CD4-positive, alpha-beta T cell (primary cell): ENCODE results near the gene ST6GALNAC4. TPM values are rescaled to one million over a fixed set of nuclear protein-coding genes. Genes with fewer than 3 reads are reported as not detected.

Experiments used
- ATAC-seq: fragments of 200-7000 bp; cut with Tn5 transposase; one replicate; pipeline ENCODE4 v1.10.0; 2022; ENCODE audit warnings: mild to moderate bottlenecking; ENCODE audit not compliant: poor library complexity
- CTCF ChIA-PET: fragments of 350-600 bp; sonication (Branson Sonifier 250); formaldehyde crosslinking; loops from one replicate; lab custom pipeline; 2021; ENCODE audit warnings: antibody characterized with exemption, inconsistent platforms; lab: Charles Lee
- POLR2A ChIA-PET: fragments of 350-600 bp; sonication (Branson Sonifier 250); formaldehyde crosslinking; loops from one replicate; lab custom pipeline; 2021; ENCODE audit warnings: antibody characterized with exemption, inconsistent platforms; lab: Charles Lee
- DNase-seq, 14 experiments: peaks; one replicate each; pipeline ENCODE4 v3.0.0-alpha.2; 2013 to 2020; ENCODE audit warnings: mixed read lengths in 2 of 14
- H3K27ac ChIP-seq, 2 donors: one replicate each; pipeline versions ENCODE4 v1.5.1 to v1.7.0; 2013; ENCODE audit warnings: low read length in 2 of 2, low read depth in 1 of 2, mild to moderate bottlenecking in 1 of 2
- H3K27me3 ChIP-seq, 2 experiments: 1 replicate in 1 of 2; 2 replicates in 1 of 2; pipeline versions ENCODE4 v1.6.1 to v1.7.0; 2013; ENCODE audit warnings: low read length in 2 of 2, control low read depth in 1 of 2, mild to moderate bottlenecking in 1 of 2, moderate library complexity in 1 of 2; ENCODE audit not compliant: insufficient read depth in 2 of 2, control insufficient read depth in 1 of 2
- H3K36me3 ChIP-seq: one replicate; pipeline ENCODE4 v1.6.1; 2013; ENCODE audit warnings: low read length, control low read depth; ENCODE audit not compliant: insufficient read depth
- H3K4me1 ChIP-seq: one replicate; pipeline ENCODE4 v1.6.1; 2013; ENCODE audit warnings: low read length, control low read depth; ENCODE audit not compliant: insufficient read depth
- H3K4me3 ChIP-seq: one replicate; pipeline ENCODE4 v1.5.1; 2013; ENCODE audit warnings: mild to moderate bottlenecking, low read length, moderate library complexity
- H3K9me3 ChIP-seq, 2 experiments: 1 replicate in 1 of 2; 2 replicates in 1 of 2; pipeline versions ENCODE4 v1.6.1 to v1.7.0; 2013; ENCODE audit warnings: low read length in 2 of 2, mild to moderate bottlenecking in 2 of 2, control low read depth in 1 of 2, moderate library complexity in 1 of 2; ENCODE audit not compliant: control insufficient read depth in 1 of 2, insufficient read depth in 1 of 2
- H3K27ac Mint-ChIP-seq: one replicate; pipeline ENCODE4 v1.8.0; 2020; ENCODE audit warnings: mixed read lengths
- H3K27me3 Mint-ChIP-seq: one replicate; pipeline ENCODE4 v1.8.0; 2021; ENCODE audit warnings: mixed read lengths
- H3K36me3 Mint-ChIP-seq: one replicate; pipeline ENCODE4 v1.8.0; 2021; ENCODE audit warnings: low read depth, mixed read lengths
- H3K4me1 Mint-ChIP-seq: one replicate; pipeline ENCODE4 v1.8.0; 2021; ENCODE audit warnings: low read depth, mixed read lengths
- H3K4me3 Mint-ChIP-seq: one replicate; pipeline ENCODE4 v1.8.0; 2020; ENCODE audit warnings: mild to moderate bottlenecking, mixed read lengths
- H3K9me3 Mint-ChIP-seq: one replicate; pipeline ENCODE4 v1.8.0; 2020; ENCODE audit warnings: mixed read lengths
- intact Hi-C, 2 experiments: fragments of 100-400 bp; cut with DNase I in 1 of 2; cut with micrococcal nuclease in 1 of 2; formaldehyde crosslinking; loops; one replicate each; pipeline versions ENCODE4 v1.15.1 to v1.9.0; 2023 to 2025; cut with DNase I, micrococcal nuclease
- total RNA-seq, 174 experiments: library from RNA in 2 of 174; stranded (reverse) in 2 of 174; gene quantifications; one replicate each; pipeline ENCODE4 v1.2.3 and lab custom pipeline; 2021 to 2026
- TF ChIP-seq, protein P1 (sequence below): fragments of 200-600 bp; IDR thresholded peaks from one replicate; pipeline ENCODE4 v1.8.0; 2022; ENCODE audit warnings: antibody characterized with exemption, mild to moderate bottlenecking

ST6GALNAC4 gene
- total RNA-seq, 2 experiments from 2014 or later = 28.7 to 30.2 TPM

DNA sequence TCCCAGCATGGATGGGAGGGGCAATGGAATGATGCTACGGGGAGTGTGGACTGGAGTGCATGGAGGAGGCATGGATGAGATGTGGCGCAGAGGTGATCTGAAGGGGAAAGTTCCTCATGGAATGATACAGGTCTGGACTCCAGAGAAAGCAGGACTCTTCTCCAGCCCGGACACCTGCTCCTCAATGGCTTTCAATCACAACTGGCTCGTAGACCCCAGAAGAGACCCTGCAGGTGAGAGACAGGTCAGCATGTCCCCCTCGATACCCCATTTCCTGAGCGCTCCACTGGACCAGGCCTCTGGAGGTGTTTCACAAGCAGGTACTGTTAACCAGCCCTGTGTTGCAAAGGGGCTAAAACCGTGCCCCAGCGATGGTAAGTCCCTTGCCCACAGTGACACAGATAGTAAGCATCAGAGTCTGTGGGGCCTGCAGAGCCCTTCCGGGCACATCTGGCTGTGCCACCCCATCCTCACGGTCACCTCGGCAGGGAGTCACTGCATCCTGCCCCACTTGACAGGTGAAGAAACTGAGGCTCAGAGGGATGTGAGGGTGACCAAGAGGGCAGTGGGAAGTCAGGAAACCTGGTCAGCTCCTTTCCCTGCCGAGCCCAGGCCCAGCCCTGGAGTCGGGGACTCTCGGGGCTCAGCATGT, 26.3 kb upstream of the ST6GALNAC4 start:
- Mint-ChIP-seq H3K27ac (peak overlapping the region; percentile 88), H3K36me3 (peaks cover 96% of the 10 kb centered on the region), H3K4me1 (peaks cover 57% of the 10 kb centered on the region), H3K4me3 (peak overlapping the region; percentile 46), H3K27me3 (no peaks in the 10 kb centered on the region), H3K9me3 (no peaks in the 10 kb centered on the region)
- Histone ChIP-seq H3K4me1 (peaks cover 59% of the 10 kb centered on the region), H3K36me3 (peaks cover 85% of the 10 kb centered on the region), H3K4me3 (no peak overlapping the region), H3K27ac (no peak overlapping the region), H3K27me3 (no peaks in the 10 kb centered on the region), H3K9me3 (no peaks in the 10 kb centered on the region)
- intact Hi-C loops = loop anchor here (1.0 to 2.0 kb wide), 4 partner anchors 14 to 92 kb away; partner anchors contain the start of gene EEIG1 (in 1 of the 2)
- ChIA-PET CTCF (interaction anchor here (0.6 to 6.4 kb wide), 29 partner anchors 9 to 176 kb away, joined by 3 to 74 read pairs (median 4); partner anchors contain the start of genes CDK9, EEIG1, NAIF1 and PIP5KL1), POLR2A (interaction anchor here (0.5 to 6.0 kb wide), 16 partner anchors 11 to 208 kb away, joined by 3 to 31 read pairs (median 5); partner anchors contain the start of genes NAIF1, PIP5KL1, SLC25A25 and TOR2A)
- ATAC-seq (no peak), DNase-seq (peak in 1 of 14 experiments; percentile 18)
- TF ChIP-seq, protein P1, sequence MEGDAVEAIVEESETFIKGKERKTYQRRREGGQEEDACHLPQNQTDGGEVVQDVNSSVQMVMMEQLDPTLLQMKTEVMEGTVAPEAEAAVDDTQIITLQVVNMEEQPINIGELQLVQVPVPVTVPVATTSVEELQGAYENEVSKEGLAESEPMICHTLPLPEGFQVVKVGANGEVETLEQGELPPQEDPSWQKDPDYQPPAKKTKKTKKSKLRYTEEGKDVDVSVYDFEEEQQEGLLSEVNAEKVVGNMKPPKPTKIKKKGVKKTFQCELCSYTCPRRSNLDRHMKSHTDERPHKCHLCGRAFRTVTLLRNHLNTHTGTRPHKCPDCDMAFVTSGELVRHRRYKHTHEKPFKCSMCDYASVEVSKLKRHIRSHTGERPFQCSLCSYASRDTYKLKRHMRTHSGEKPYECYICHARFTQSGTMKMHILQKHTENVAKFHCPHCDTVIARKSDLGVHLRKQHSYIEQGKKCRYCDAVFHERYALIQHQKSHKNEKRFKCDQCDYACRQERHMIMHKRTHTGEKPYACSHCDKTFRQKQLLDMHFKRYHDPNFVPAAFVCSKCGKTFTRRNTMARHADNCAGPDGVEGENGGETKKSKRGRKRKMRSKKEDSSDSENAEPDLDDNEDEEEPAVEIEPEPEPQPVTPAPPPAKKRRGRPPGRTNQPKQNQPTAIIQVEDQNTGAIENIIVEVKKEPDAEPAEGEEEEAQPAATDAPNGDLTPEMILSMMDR = no peak

DNA sequence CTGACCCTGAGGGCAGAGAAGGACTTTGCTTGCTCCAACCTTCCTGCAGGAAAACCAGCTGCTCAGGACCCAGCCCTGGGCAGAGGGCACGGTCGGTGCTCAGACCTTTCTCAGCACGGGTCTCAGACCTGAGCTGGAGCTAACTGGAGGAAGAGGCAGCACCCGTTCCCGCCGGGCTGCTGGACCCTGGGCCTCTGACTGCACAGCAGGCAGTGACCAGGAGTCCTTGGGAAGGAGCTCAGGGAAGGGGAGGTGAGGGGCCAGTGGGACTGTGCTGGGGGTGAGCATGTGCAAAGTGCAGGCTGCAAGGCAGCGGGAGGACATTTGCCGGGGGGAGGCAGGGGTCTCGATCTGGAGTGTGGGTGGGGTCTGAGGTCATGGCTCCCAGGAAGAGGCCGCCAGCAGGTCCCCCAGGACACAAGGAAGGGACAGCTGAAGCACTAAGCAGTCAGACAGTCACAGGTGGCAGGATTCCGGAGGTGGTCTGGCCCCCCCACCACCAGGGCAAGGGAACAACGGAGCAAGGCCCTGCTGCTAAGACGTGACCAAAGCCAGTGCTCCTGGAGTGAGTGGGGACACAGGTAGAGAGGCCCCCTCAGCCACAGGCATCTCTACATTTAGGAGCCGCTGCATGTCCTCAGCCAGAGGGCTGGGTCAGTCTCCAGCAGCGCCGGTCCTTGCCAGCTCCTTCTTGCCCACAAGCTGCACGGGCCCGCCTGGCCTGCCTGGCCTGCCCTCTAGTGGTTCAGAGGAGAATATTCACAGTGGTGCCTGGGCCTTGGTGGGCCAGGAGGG, 25.6 kb upstream of the ST6GALNAC4 start:
- Mint-ChIP-seq H3K4me1 (peaks cover 57% of the 10 kb centered on the region), H3K4me3 (peak overlapping the region; percentile 46), H3K9me3 (no peaks in the 10 kb centered on the region), H3K27ac (peak overlapping the region; percentile 88), H3K27me3 (no peaks in the 10 kb centered on the region), H3K36me3 (peaks cover 95% of the 10 kb centered on the region)
- TF ChIP-seq, protein P1 = peak; percentile 72
- intact Hi-C loops = loop anchor here (1.0 to 2.0 kb wide), 4 partner anchors 14 to 93 kb away; partner anchors contain the start of gene EEIG1 (in 1 of the 2)
- H3K36me3 ChIP-seq = peaks cover 78% of the 10 kb centered on the region
- DNase-seq = peak in 8 of 14 experiments; percentile 31 to 77 (median 54)
- peak; percentile 31 for ATAC-seq
- POLR2A ChIA-PET = interaction anchor here (0.9 to 6.0 kb wide), 13 partner anchors 12 to 208 kb away, joined by 4 to 31 read pairs (median 5); partner anchors contain the start of genes NAIF1, PIP5KL1, SLC25A25 and TOR2A
- H3K4me1 ChIP-seq = peaks cover 59% of the 10 kb centered on the region
- no peaks in the 10 kb centered on the region for H3K27me3 ChIP-seq
- CTCF ChIA-PET = interaction anchor here (0.5 to 6.4 kb wide), 21 partner anchors 8 to 157 kb away, joined by 3 to 74 read pairs (median 4); partner anchors contain the start of genes CDK9, EEIG1, NAIF1 and PIP5KL1
- H3K27ac ChIP-seq = peak overlapping the region in 1 of 2 donors; percentile 13
- no peaks in the 10 kb centered on the region for H3K9me3 ChIP-seq
- H3K4me3 ChIP-seq = no peak overlapping the region

DNA sequence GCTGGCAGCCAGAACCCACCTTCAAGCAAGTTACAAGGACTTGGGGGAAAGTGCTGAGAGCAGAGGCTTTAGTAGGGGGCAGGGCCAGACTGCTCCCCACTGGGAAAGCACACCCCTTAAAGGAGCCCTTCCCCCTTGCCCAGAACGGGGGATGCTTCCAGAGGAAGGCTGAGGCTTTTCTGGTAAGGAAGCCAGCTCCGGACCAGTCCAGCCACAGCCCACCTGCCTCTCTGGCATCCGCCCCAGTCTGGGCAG, 25.0 kb upstream of the ST6GALNAC4 start:
- TF ChIP-seq, protein P1 = no peak
- ChIA-PET CTCF (interaction anchor here (0.5 to 6.4 kb wide), 6 partner anchors 12 to 105 kb away, joined by 3 to 74 read pairs (median 4); partner anchors contain the start of gene PIP5KL1), POLR2A (interaction anchor here (1.0 to 6.0 kb wide), 6 partner anchors 33 to 131 kb away, joined by 4 to 31 read pairs (median 4); partner anchors contain the start of genes NAIF1 and SLC25A25)
- no peaks in the 10 kb centered on the region for H3K9me3 ChIP-seq
- H3K9me3 Mint-ChIP-seq = no peaks in the 10 kb centered on the region
- H3K4me1 ChIP-seq = peaks cover 61% of the 10 kb centered on the region
- intact Hi-C loops = loop anchor here (2.0 kb wide), 3 partner anchors 15 to 85 kb away; partner anchors contain the start of gene EEIG1 (in 1 of the 2)
- DNase-seq = no peak
- no peaks in the 10 kb centered on the region for H3K27me3 ChIP-seq
- no peaks in the 10 kb centered on the region for H3K27me3 Mint-ChIP-seq
- peak overlapping the region; percentile 88 for H3K27ac Mint-ChIP-seq
- no peak for ATAC-seq
- peak overlapping the region in 1 of 2 donors; percentile 13 for H3K27ac ChIP-seq
- H3K36me3 ChIP-seq = peaks cover 74% of the 10 kb centered on the region
- H3K4me3 Mint-ChIP-seq = peak overlapping the region; percentile 30
- H3K4me1 Mint-ChIP-seq = peaks cover 57% of the 10 kb centered on the region
- H3K4me3 ChIP-seq = no peak overlapping the region
- peaks cover 95% of the 10 kb centered on the region for H3K36me3 Mint-ChIP-seq
